Right lung (tissue), 5 donors: ENCODE measurements around the gene NHSL1. TPM values are rescaled to one million over a fixed set of nuclear protein-coding genes. Genes with fewer than 3 reads are reported as not detected.

Source experiments
- DNase-seq, 2 donors: peaks; one replicate each; pipeline ENCODE4 v3.0.0-alpha.2; 2013
- polyA plus RNA-seq, 5 donors: library from polyadenylated mRNA; unstranded; fragments of 120-200 nt; gene quantifications; one replicate each; pipeline versions ENCODE4 v1.2.1 to v1.2.3, GENCODE V29; 2013; ENCODE audit warnings: inconsistent platforms in 1 of 5, low replicate concordance in 1 of 5; ENCODE audit not compliant: insufficient read length in 5 of 5, insufficient read depth in 1 of 5

The NHSL1 gene
- polyA plus RNA-seq, 5 donors = 60.5 to 89.0 (median 64.2) TPM

GRCh38 chr6:138523347-138524210, 24.3 kb upstream of the NHSL1 start:
- no peak for DNase-seq

GRCh38 chr6:138522611-138523010, 23.3 kb upstream of the NHSL1 start:
- no peak for DNase-seq

- DNase-seq = no peak
These were observed 22.5 kb upstream of the NHSL1 start for GRCh38 chr6:138521790-138522189.

- DNase-seq = no peak
These were observed 21.2 kb upstream of the NHSL1 start for GRCh38 chr6:138520463-138520862.

GRCh38 chr6:138518054-138518453, 18.8 kb upstream of the NHSL1 start:
- DNase-seq = no peak

GRCh38 chr6:138517635-138518034, 18.3 kb upstream of the NHSL1 start:
- DNase-seq = no peak

GRCh38 chr6:138515657-138516248, 16.5 kb upstream of the NHSL1 start:
- no peak for DNase-seq

GRCh38 chr6:138514860-138515540, 15.7 kb upstream of the NHSL1 start:
- no peak for DNase-seq

GRCh38 chr6:138512609-138513008, 13.3 kb upstream of the NHSL1 start:
- no peak for DNase-seq

GRCh38 chr6:138510093-138510492, 10.8 kb upstream of the NHSL1 start:
- DNase-seq = no peak

- DNase-seq = no peak
These were observed 10.1 kb upstream of the NHSL1 start for GRCh38 chr6:138509371-138509770.

- DNase-seq = no peak
These were observed 9.3 kb upstream of the NHSL1 start for GRCh38 chr6:138508676-138508988.

GRCh38 chr6:138507977-138508675, 8.8 kb upstream of the NHSL1 start:
- DNase-seq = no peak

GRCh38 chr6:138504764-138505689, 5.7 kb upstream of the NHSL1 start:
- no peak for DNase-seq

- DNase-seq = no peak
These were observed 4.8 kb upstream of the NHSL1 start for GRCh38 chr6:138503881-138504680.

- no peak for DNase-seq
These were observed 3.3 kb upstream of the NHSL1 start for GRCh38 chr6:138502546-138502945.

- no peak for DNase-seq
These were observed 1.7 kb upstream of the NHSL1 start for GRCh38 chr6:138500867-138501446.

- DNase-seq = no peak
These were observed 861 bp upstream of the NHSL1 start for GRCh38 chr6:138500045-138500665.

GRCh38 chr6:138498629-138499302, 528 bp downstream of the NHSL1 start:
- DNase-seq = no peak
